Hematopoietic multipotent progenitor cell (in vitro differentiated cells): ENCODE results near the gene LZTR1. TPM values are rescaled to one million over a fixed set of nuclear protein-coding genes. Genes with fewer than 3 reads are reported as not detected.
"Not testable (repeated sequence)": the region's sequence is repeated elsewhere in the genome, so short reads cannot be mapped to it uniquely, and the experiment has no call there.

Experiments
- DNase-seq, 3 donors: peaks; one replicate each; pipeline ENCODE4 v3.0.0-alpha.2; 2011 to 2015; ENCODE audit warnings: low read depth in 2 of 3, low spot score in 2 of 3
- total RNA-seq: library from RNA; depleted of rRNA; stranded (reverse); fragments of >200 nt; gene quantifications from one replicate; pipeline ENCODE4 v1.2.3, GENCODE V29; 2012

LZTR1 gene
- total RNA-seq, 1 donor = 72.2 TPM

DNA sequence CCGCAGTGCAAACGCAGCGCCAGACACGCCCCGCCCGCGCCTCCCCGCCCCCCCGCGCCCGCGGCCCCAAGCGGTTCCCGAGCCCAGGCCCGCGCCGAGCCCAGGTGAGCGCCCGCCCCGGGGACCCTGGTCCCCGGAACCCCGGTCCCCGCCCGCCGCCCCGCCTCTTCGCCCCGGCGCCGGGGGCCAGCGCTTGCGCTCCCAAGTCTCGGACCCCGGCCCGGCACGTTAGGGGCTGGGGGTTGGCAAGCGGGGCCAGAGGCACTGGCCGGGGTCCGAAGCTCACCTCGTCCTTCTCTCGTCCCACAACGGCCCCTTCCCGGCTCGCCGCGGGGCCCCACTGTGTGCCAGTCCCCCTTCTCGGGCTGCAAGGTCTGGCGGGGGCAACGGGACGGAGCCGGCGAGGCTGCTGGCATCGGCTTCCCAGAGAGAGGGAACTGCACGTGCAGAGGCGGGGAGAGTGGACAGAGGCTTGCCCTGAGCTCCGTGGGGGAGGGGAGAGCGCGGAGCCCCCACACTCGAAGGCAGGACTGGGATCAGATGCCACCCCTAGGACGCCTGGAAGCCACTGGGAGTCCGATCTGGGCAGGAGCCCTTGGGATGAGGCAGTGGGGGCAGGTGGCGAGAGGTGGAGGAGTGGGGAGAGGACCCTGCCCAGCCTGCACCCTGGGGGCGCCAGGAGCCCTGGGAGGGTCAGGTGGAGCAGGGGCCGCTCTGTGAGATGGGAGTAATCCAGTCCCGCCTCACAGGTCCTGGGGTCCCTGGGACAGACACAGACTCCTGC lies 16.8 kb upstream of the LZTR1 start:
- no peak for DNase-seq

DNA sequence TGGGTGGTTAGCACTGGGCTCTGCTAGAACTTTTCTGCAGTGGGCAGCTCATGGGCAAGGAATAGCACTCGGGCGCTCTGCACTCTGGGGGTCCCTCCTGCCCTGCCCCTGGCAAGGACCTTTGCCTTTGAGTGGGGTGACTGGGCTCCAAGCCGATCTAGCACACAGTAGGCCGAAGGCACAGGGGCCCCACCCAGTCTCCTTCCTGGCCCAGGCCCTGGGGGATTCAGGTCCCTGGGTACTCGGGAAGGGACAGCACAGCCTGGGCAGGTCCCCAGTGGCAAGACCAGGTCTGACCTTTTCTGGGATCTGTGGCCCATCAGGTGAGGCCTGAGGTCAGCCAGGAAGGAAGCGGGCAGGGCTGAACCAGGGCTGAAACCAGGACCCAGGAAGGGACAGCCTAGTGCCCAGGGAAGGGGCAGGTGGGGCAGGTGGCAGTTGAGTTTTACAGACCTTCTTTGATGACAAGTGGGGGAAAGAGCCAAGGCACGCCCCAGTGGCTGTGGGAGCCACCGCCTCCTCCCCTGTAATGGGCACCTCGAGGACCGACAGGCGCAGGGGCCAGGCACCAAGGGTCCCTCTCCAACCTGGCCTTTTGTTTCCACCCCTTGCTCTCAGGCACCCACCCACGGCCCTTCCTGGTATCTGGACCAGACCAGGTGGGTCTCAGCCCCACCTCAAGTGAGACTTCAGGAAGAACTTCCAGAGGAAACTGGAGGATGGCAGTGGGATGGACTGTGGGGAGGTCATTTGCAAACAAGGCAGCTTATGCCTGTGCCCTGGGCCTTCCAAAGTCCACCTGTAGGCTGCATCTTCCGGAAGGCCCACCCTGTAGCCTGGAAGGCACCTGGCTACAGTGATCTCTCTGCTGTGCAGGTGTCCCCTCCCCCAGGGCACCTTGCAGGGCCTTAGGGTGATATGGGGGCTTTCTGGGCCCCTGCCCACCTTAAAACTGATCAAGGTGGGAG lies 15.9 kb upstream of the LZTR1 start:
- no peak for DNase-seq

DNA sequence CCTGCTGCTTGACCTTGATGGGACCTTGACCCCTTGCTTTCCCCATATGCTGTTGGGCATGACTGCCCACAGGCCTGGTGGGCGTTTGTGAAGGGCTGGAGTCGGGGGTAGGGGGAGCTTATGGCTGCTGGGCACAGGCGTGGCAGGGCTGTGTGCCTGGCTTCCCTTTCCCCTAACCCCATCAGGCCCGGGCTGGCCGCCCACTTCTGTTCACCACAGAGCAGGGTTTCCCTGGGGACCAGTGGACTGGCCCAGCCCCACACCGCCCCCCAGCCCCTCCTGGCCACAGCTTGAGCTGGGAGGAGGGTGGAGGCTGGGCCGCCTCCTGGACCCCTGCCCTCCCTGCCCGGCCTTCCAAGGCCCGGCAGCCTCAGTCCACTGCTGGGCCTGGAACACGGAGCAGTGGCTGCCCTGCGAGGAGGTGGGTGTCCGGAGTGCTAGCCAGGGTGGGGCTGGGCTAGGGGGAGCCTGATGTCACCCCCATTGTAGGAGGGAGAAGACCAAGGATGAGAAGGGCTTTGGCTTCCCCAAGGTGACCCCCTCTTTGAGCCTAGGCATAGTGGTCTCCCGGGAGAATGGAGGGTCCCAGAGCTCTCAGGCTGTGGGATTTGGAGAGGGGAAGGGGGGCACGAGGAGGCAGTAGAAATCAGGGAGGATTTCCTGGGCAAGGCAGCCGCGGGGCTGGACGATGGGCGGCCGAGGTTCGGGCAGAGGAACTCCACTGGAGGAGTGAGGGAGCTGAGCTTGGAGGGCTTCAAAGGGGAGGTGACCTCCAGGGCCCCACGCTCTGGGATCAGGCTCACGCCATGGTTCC lies 15.0 kb upstream of the LZTR1 start, which contains the start of gene AIFM3:
Gene AIFM3, plus strand, starts transcription at position 373 of the 814 bp plus-strand sequence. CDS start 690 bp downstream, outside the sequence.
- no peak for DNase-seq

DNA sequence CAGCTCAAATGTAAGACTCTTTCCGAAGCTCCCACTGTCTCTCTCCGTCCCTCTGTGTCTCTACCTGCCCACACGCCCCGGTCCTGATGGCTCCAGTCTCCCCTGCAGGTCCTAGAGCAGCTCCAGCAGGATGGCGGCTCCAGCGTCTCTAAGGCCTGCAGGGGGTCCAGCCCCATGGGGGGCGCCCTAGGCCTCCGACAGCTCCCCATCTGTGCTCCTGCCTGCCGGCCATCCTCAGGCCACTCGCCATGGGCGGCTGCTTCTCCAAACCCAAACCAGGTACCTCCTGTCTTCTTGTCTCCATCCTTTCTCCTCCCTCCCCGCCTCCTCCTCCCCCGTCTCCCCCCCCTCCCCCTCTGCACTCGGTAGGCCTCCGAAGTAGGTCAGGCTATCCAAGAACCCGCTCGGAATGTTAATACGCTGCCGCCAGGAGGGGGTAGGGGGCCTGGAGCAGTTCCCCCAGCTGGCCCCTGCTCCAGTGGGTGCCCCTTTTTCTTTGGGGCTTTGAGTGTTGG lies 14.3 kb upstream of the LZTR1 start:
- DNase-seq = no peak

DNA sequence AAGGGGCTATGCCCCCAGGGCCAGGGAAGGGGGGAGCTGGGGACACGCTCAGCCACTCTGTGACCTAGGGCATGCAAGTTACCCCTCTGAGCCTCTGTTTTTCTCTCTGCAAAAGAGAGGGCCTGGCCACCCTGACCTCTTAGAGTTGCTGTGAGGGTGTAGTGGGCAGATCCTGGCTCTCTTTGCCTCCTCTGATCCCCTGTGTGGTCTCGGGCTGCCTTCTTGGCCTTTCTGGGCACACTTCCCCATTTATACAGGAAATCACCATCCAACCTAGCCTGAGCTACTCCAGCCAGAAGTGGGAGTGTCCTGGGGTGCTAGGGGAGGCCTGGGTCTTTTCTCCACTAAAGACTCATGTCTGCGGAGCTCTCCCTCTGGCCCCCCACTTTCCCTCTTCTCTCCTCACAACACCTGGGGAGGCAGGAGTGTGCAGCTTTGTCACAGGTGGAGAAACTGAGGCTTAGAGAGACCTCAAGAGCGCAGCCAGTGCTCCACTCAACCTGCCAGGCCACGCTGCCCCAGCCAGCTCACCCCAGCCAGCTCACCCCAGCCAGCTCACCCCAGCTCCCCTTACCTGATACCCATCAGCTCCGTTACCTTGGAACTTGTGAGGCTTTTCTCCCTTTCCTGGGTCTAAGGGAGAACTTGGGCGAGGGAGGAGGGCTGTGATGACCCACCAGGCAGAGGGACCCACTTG lies 13.7 kb upstream of the LZTR1 start:
- peak in 1 of 3 donors; percentile 32 for DNase-seq

DNA sequence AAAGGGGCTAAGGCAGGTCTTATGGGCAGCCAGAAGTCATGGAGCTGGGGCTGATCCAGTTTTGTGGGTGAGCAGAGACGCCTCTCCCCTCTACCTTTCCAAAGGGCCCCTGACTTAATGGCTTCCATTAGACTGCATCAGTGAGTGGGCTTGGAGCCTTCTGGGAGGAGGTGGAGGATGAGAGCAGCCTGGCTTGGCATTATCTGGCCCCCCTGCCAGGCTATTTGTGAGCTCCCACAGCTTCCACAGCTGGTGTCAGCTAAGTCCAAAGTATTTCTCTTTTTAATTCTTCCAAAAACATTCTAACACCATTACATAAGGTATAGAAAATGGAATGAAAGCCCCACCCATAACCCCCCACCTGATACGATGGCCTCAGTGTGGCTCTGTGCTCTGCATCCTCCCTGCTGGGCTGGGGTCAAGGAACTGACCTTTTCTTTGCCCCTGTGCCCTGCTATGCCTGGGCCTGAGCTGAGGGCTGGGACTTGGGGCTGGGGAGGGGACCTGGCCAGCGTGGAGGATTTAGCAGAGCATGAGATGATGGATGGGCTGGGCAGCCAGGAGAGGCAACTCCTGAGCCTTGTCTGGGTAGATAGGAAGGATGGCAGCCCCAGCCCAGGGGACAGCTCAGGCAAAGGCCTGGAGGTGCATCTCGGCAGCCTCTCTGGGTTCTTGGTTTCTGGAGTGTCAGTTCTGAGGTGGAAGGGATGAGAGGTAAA lies 11.0 kb upstream of the LZTR1 start:
- no peak for DNase-seq

DNA sequence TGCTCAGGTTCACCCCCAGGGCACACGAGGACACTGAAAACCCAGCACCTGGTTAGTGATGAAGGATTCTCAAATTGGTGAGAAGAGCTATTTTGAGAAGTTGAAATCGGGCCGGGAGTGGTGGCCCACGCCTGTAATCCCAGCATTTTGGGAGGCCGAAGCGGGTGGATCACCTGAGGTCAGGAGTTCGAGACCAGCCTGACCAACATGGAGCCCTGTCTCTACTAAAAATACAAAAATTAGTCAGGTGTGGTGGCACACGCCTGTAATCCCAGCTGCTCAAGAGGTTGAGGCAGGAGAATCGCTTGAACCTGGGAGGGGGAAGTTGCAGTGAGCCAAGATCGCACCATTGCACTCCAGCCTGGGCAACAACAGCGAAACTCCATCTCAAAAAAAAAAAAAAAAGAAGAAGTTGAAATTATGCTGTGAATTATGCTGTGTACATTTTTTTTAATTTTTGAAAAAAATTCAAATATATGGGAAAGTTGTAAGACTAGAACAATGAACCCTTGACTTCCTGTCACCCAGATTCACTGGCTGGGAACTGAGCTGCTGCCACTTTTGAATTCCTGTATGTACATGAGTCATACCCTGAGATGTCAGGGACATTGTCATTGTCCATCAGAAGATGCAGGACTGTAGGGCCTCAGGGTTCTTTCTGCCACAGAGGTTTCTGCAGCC lies 9.9 kb upstream of the LZTR1 start:
- not testable (repeated sequence) for DNase-seq

DNA sequence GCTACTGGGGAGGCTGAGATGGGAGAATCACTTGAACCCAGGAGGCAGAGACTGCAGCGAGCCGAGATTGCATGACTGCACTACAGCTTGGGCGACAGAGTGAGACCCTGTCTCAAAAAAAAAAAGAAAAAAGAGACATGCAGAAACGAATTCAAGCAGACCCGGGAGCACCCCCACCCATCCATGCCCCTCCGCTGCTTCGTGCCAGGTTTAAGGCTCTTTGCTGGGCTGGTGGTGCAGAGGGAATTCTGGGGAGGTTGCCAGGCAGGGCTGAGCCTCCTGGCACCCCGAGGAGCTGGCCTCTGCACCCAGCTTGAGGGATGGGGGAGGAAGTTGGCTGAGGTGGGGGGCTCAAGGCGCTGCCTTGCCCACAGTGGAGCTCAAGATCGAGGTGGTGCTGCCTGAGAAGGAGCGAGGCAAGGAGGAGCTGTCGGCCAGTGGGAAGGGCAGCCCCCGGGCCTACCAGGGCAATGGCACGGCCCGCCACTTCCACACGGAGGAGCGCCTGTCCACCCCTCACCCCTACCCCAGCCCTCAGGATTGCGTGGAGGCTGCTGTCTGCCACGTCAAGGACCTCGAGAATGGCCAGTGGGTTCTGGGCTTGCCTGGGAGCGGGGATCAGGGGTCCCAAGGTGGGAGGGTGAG lies 9.0 kb upstream of the LZTR1 start:
- DNase-seq = no peak

DNA sequence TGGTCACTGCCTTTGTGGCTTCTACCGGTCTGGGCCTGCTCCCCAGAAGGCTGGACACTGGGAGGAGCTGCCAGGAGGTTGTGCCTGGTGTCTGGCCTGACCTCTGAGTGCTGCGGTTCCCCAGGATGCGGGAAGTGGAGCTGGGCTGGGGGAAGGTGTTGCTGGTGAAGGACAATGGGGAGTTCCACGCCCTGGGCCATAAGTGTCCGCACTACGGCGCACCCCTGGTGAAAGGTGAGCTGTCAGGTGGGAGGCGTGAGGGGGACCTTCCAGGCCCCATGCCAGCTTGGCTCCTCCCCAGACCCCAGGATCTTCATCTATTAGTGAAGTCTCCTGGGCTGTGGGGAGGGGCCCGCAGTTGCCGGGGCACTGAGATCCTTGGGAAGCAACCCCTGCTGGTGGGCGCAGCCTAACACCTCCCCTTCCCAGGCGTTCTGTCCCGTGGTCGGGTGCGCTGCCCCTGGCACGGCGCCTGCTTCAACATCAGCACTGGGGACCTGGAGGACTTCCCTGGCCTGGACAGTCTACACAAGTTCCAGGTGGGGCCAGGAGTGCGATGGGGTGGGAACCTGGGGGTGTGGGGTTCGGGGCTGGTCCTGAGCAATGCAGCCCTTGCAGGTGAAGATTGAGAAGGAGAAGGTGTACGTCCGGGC lies 8.3 kb upstream of the LZTR1 start:
- DNase-seq = no peak

DNA sequence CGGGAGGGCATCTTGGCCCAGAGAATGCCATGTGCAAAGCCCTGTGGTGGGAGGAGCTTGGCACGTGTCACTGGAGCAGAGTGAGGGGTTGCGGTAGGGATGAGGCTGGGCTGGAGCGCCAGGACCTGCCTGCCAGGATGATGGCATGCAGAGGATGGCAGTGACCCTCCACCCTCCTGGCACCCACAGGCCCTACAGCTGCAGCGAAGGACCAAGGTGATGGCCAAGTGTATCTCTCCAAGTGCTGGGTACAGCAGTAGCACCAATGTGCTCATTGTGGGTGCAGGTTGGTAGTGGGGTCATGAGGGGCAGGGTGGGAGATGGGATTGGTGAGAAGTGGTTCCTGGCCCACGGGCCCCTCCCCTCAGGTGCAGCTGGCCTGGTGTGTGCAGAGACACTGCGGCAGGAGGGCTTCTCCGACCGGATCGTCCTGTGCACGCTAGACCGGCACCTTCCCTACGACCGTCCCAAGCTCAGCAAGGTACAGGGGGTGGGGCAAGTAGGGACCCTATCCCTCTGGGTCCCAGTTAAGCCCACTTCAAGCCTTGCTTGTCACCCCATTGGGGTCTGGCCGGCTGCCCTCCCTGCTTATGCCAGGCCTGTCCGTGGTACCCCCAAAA lies 7.7 kb upstream of the LZTR1 start:
- DNase-seq = no peak

DNA sequence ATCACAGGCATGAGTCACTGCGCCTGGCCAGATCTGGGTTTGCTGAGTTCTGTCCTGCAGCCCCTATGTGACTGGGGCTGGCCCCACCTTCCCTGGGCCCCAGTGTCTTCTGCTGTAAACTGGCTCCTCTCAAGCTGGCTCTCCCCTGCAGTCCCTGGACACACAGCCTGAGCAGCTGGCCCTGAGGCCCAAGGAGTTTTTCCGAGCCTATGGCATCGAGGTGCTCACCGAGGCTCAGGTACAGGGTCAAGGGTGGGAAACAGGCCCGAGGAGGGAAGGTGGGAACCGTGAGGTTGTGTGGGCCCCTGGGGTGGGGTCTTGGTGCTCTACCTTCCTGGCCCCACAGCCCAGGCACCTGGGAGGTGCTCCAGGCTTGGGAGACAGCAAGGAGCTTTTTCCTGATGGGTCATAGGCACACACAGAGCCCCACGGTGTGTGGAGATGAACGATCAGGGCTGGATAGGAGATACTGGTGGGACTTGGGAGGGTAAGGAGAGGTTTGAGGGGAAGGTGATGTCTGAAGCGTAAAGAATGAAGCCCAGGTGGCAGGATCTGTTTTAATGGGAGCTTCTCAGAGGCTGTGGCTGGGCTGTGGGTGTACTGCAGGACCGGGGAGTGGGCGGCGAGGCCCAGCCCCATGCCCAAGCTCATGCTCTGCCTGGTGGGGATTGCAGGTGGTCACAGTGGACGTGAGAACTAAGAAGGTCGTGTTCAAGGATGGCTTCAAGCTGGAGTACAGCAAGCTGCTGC lies 6.4 kb upstream of the LZTR1 start:
- DNase-seq = no peak

DNA sequence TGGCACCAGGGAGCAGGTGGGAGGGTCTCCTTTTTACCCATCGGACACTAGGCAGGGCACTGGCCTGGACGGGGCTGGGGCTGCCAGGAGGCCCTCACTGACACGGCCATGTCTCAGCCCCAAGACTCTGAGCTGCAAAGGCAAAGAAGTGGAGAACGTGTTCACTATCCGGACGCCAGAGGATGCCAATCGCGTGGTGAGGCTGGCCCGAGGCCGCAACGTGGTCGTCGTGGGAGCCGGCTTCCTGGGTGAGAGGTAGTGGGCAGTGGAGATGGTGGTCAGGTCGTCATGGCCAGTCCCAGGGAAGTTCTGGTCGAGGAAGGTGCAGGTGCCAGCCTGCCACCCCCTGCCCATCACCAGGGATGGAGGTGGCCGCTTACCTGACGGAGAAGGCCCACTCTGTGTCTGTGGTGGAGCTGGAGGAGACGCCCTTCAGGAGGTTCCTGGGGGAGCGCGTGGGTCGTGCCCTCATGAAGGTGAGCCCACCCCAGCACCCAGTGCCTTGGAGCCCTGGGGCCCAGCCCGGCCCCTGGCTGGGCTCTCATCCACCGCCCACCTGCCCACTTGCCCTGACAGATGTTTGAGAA lies 5.7 kb upstream of the LZTR1 start:
- DNase-seq = no peak

DNA sequence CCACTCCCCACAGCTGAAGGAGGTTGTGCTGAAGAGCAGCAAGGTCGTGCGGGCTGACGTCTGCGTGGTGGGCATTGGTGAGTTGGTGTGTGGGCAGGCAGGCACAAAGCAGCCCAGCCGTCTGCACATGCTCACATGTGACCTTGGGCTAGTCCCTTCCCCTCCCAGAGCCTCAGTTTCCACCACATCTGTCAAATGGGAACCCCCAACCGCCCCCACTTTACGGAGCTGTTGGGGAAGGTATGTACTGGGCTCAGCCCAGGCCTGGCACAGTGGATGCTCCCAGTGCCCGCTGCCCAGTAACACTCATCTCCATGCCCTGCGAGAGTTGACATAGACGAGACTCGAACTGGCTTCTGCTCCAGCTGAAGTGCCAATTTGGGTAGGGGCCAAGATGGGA lies 5.1 kb upstream of the LZTR1 start:
- no peak for DNase-seq

DNA sequence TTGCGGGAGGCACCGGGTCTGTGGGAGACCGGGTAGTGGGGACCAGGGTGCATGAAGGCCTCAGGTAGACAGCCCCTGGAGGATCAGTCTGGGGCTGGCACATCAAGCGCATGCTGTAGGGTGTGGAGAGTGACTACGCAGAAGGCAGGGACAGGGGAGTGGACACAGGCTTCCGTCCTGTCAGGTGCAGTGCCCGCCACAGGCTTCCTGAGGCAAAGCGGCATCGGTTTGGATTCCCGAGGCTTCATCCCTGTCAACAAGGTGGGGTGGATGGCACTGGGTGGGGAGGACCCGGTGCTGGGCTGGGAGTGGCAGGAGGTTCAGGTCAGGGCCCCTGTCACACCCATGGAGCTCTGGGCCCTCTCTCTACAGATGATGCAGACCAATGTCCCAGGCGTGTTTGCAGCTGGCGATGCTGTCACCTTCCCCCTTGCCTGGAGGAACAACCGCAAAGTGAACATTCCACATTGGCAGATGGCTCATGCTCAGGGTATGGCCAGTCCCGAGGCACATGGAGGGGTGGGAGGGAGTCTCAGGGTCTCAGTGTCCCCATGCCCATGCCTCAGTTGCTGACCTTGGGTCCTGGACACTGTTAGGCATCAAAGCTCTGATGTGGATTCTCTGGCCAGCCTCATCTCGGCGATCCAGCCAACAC lies 4.5 kb upstream of the LZTR1 start:
- DNase-seq = no peak

DNA sequence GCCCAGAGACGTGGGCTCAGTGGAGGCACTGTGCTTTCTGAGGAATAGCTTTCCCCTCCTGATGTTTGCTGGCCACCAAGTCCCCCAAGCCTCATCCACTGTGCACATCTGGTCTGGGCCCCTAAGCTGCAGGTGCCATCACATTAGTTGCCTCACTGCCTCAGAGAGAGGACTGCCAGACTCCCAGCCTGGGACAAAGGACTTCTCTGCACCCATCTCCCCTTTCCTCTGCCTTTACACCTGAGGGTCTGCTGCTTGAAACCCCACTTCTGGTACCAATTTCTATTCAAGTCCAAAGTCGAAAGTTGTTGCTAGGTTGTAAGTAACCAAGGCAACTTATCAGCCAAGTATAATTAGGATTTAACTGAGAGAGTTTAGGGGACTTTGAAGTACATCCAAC lies 3.7 kb upstream of the LZTR1 start:
- DNase-seq = no peak
